Smooth muscle cell (in vitro differentiated cells): Measurements from ENCODE around the gene CACNA2D1. TPM values are rescaled to one million over a fixed set of nuclear protein-coding genes. Genes with fewer than 3 reads are reported as not detected.

Experiments
- DNase-seq: peaks from one replicate; lab custom pipeline; 2025; ENCODE audit not compliant: unreplicated experiment; lab: John Stamatoyannopoulos, UW
- H2AFZ ChIP-seq: fragments of 200-600 bp; sonication (generic); 2 replicates; pipeline ENCODE4 v1.6.0; 2016; ENCODE audit warnings: antibody characterized with exemption, low read depth, mild to moderate bottlenecking
- H3F3A ChIP-seq: fragments of 200-600 bp; sonication (generic); 2 replicates; pipeline ENCODE4 v1.6.0; 2017; ENCODE audit warnings: antibody characterized with exemption, low read depth
- H3K27ac ChIP-seq: fragments of 200-600 bp; sonication (generic); 2 replicates; pipeline ENCODE4 v1.5.1; 2016; ENCODE audit warnings: low read depth, mild to moderate bottlenecking
- H3K27me3 ChIP-seq: fragments of 200-600 bp; sonication (generic); 2 replicates; pipeline ENCODE4 v1.6.1; 2016; ENCODE audit warnings: low read depth, mild to moderate bottlenecking
- H3K36me3 ChIP-seq: fragments of 200-600 bp; sonication (generic); 2 replicates; pipeline ENCODE4 v1.5.1; 2016; ENCODE audit warnings: low read depth
- H3K4me1 ChIP-seq: fragments of 200-600 bp; sonication (generic); 2 replicates; pipeline ENCODE4 v1.5.1; 2016; ENCODE audit warnings: low read depth
- H3K4me2 ChIP-seq: fragments of 200-600 bp; sonication (generic); 2 replicates; pipeline ENCODE4 v1.6.0; 2016; ENCODE audit warnings: mild to moderate bottlenecking
- H3K4me3 ChIP-seq: fragments of 200-600 bp; sonication (generic); 2 replicates; pipeline ENCODE4 v1.5.1; 2016; ENCODE audit warnings: mild to moderate bottlenecking
- H3K79me2 ChIP-seq: fragments of 200-600 bp; sonication (generic); 2 replicates; pipeline ENCODE4 v1.6.0; 2016; ENCODE audit warnings: low read depth, mild to moderate bottlenecking
- H3K9ac ChIP-seq: fragments of 200-600 bp; sonication (generic); 2 replicates; pipeline ENCODE4 v1.6.0; 2016; ENCODE audit warnings: low read depth
- H3K9me3 ChIP-seq: fragments of 200-600 bp; sonication (generic); replicated peaks from 2 replicates; pipeline ENCODE4 v1.5.1; 2016; ENCODE audit warnings: low read depth
- H4K20me1 ChIP-seq: fragments of 200-600 bp; sonication (generic); 2 replicates; pipeline ENCODE4 v1.6.0; 2016; ENCODE audit warnings: low read depth
- CTCF ChIP-seq: fragments of 200-600 bp; sonication (generic); IDR thresholded peaks from 2 replicates; pipeline ENCODE4 v1.5.1; 2017; ENCODE audit warnings: borderline replicate concordance, mild to moderate bottlenecking, antibody characterized with exemption; ENCODE audit not compliant: insufficient read depth, poor library complexity, severe bottlenecking
- whole genome bisulfite sequencing: methylation state at CpG from one replicate; pipeline ENCODE4 v1.1.7; 2016; ENCODE audit warnings: low lambda C conversion rate; 5-methylcytosine and 5-hydroxymethylcytosine counted together
- polyA plus RNA-seq: library from polyadenylated mRNA; unstranded; fragments of >200 nt; fragmentation: Nextera tagmentation; extraction: Ambion mirVana; gene quantifications from 2 replicates; pipeline ENCODE4 v1.2.1, GENCODE V29; 2016
- total RNA-seq: library from RNA; depleted of rRNA; stranded (reverse); fragments of >200 nt; gene quantifications from 2 replicates; pipeline ENCODE4 v1.2.3, GENCODE V29; 2014

CACNA2D1 gene
- total and polyA plus RNA-seq, 2 experiments from 2014 or later, result 4.1 to 39.3 TPM

GRCh38 chr7:82153776-82154175, 289.8 kb downstream of the CACNA2D1 start:
- H3K4me3 ChIP-seq, result no peak overlapping the region
- no peak overlapping the region for H3K9ac ChIP-seq
- H3F3A ChIP-seq, result no peaks in the 10 kb centered on the region
- H3K9me3 ChIP-seq, result no peaks in the 10 kb centered on the region
- no peak for DNase-seq
- H2AFZ ChIP-seq, result no peak overlapping the region
- peaks cover 17% of the 10 kb centered on the region for H3K4me1 ChIP-seq
- no peaks in the 10 kb centered on the region for H3K36me3 ChIP-seq
- no peak overlapping the region for H3K27ac ChIP-seq
- H3K79me2 ChIP-seq, result no peaks in the 10 kb centered on the region
- H4K20me1 ChIP-seq, result no peaks in the 10 kb centered on the region
- H3K4me2 ChIP-seq, result no peak overlapping the region
- WGBS, result 55% methylated on average over 2 of the region's 2 CpGs
- H3K27me3 ChIP-seq, result no peaks in the 10 kb centered on the region
- no peak for TF ChIP-seq CTCF

- H3K4me2 ChIP-seq, result no peak overlapping the region
Observed at GRCh38 chr7:82152858-82153257, 290.7 kb downstream of the CACNA2D1 start.

GRCh38 chr7:82146491-82146890, 297.1 kb downstream of the CACNA2D1 start:
- Histone ChIP-seq H4K20me1 (no peaks in the 10 kb centered on the region), H3K9ac (no peak overlapping the region), H3K36me3 (no peaks in the 10 kb centered on the region), H3F3A (no peaks in the 10 kb centered on the region), H3K4me2 (no peak overlapping the region), H3K79me2 (no peaks in the 10 kb centered on the region), H3K9me3 (no peaks in the 10 kb centered on the region), H3K4me3 (no peak overlapping the region), H3K4me1 (no peaks in the 10 kb centered on the region), H3K27ac (no peak overlapping the region), H2AFZ (no peak overlapping the region), H3K27me3 (no peaks in the 10 kb centered on the region)
- no peak for DNase-seq
- no peak for TF ChIP-seq CTCF
- WGBS, result 97% methylated on average over 4 of the region's 4 CpGs

More at GRCh38 chr7:82152858-82153257, 290.7 kb downstream of the CACNA2D1 start:
- TF ChIP-seq CTCF, result no peak
- Histone ChIP-seq H3K4me3 (no peak overlapping the region), H3K9ac (no peak overlapping the region), H4K20me1 (no peaks in the 10 kb centered on the region), H3K36me3 (no peaks in the 10 kb centered on the region), H3F3A (no peaks in the 10 kb centered on the region), H3K27me3 (no peaks in the 10 kb centered on the region), H3K4me1 (peaks cover 17% of the 10 kb centered on the region), H3K9me3 (no peaks in the 10 kb centered on the region), H3K79me2 (no peaks in the 10 kb centered on the region), H3K27ac (no peak overlapping the region), H2AFZ (no peak overlapping the region)
- 93% methylated on average over 1 of the region's 1 CpG for WGBS
- no peak for DNase-seq

- Histone ChIP-seq H3F3A (no peaks in the 10 kb centered on the region), H3K36me3 (no peaks in the 10 kb centered on the region), H3K4me1 (no peaks in the 10 kb centered on the region), H3K9me3 (no peaks in the 10 kb centered on the region), H3K27ac (no peak overlapping the region), H2AFZ (no peak overlapping the region), H3K9ac (no peak overlapping the region), H3K4me3 (no peak overlapping the region), H3K27me3 (no peaks in the 10 kb centered on the region), H3K79me2 (no peaks in the 10 kb centered on the region), H3K4me2 (no peak overlapping the region), H4K20me1 (no peaks in the 10 kb centered on the region)
- DNase-seq, result no peak
- no peak for TF ChIP-seq CTCF
Observed at GRCh38 chr7:82142263-82142864, 301.2 kb downstream of the CACNA2D1 start.
